GM12878 (cell line): Measurements from ENCODE around the gene FAM111B. TPM values are rescaled to one million over a fixed set of nuclear protein-coding genes. Genes with fewer than 3 reads are reported as not detected.
A peak's percentile ranks its signal among the peaks of the same experiment; 100 is the strongest.
"Not testable (repeated sequence)": the region's sequence is repeated elsewhere in the genome, so short reads cannot be mapped to it uniquely, and the experiment has no call there.

Source experiments
- ATAC-seq: fragments of 200-7000 bp; cut with Tn5 transposase; 3 replicates; pipeline ENCODE4 v1.9.1; 2020; ENCODE audit warnings: mild to moderate bottlenecking, moderate library complexity
- BruUV-seq: library from RNA; stranded (reverse); fragments of 400-500 nt; replicated peaks from 2 replicates; lab custom pipeline; 2021; lab: Mats Ljungman, UMichigan
- CTCF ChIA-PET: fragments of 300-600 bp; sonication (Branson Sonifier 250); formaldehyde crosslinking; extraction: SDS; loops from one replicate; lab custom pipeline; 2021; ENCODE audit warnings: inconsistent platforms; lab: Yijun Ruan, JAX
- POLR2A ChIA-PET: fragments of 350-600 bp; formaldehyde crosslinking; extraction: SDS; loops from one replicate; lab custom pipeline; 2021; ENCODE audit warnings: inconsistent platforms; lab: Charles Lee
- RAD21 ChIA-PET: fragments of 300-600 bp; sonication (Branson Sonifier 250); formaldehyde crosslinking; loops from one replicate; lab custom pipeline; 2023; ENCODE audit warnings: antibody characterized with exemption; ENCODE audit not compliant: unreplicated experiment; lab: Charles Lee
- SMC1A ChIA-PET: fragments of 300-600 bp; sonication (Branson Sonifier 250); formaldehyde crosslinking; loops from one replicate; lab custom pipeline; 2023; ENCODE audit not compliant: unreplicated experiment, uncharacterized antibody; lab: Charles Lee
- DNase-seq: peaks from one replicate; pipeline ENCODE4 v3.0.0-alpha.2; 2011; ENCODE audit warnings: low read depth, low spot score
- FAIRE-seq: peaks from 3 replicates; lab custom pipeline; 2011; peaks lifted over from hg19 to GRCh38; lab: Jason Lieb, UNC
- H2AFZ ChIP-seq: 2 replicates; pipeline ENCODE4 v1.6.0; 2011; ENCODE audit warnings: low read depth, low read length, control low read depth; ENCODE audit not compliant: control insufficient read depth
- H3K27ac ChIP-seq: 2 replicates; pipeline ENCODE4 v1.5.1; 2011; ENCODE audit warnings: control low read depth; ENCODE audit not compliant: control insufficient read depth, insufficient read depth
- H3K27me3 ChIP-seq, 2 experiments: replicated peaks in 1 of 2; 2 replicates each; pipeline versions ENCODE4 v1.6.0 to v1.6.1; 2011; ENCODE audit warnings: low read length in 1 of 2; ENCODE audit not compliant: control insufficient read depth in 2 of 2, insufficient read depth in 2 of 2
- H3K36me3 ChIP-seq, 2 experiments: 2 replicates each; pipeline ENCODE4 v1.5.1; 2011; ENCODE audit warnings: low read length in 1 of 2; ENCODE audit not compliant: control insufficient read depth in 2 of 2, insufficient read depth in 2 of 2
- H3K4me1 ChIP-seq: 2 replicates; pipeline ENCODE4 v1.6.1; 2011; ENCODE audit warnings: mild to moderate bottlenecking, low read length, moderate library complexity, mixed read lengths; ENCODE audit not compliant: control insufficient read depth, insufficient read depth
- H3K4me2 ChIP-seq: 2 replicates; pipeline ENCODE4 v1.6.0; 2011; ENCODE audit warnings: control low read depth; ENCODE audit not compliant: control insufficient read depth, insufficient read depth
- H3K4me3 ChIP-seq: fragments of 200-600 bp; sonication (generic); 2 replicates; pipeline ENCODE4 v1.5.1; 2016
- H3K79me2 ChIP-seq: 2 replicates; pipeline ENCODE4 v1.6.0; 2011; ENCODE audit warnings: low read length; ENCODE audit not compliant: control insufficient read depth, insufficient read depth
- H3K9ac ChIP-seq: 2 replicates; pipeline ENCODE4 v1.8.0; 2011; ENCODE audit warnings: low read length, control low read depth, mixed read lengths; ENCODE audit not compliant: control insufficient read depth, insufficient read depth
- H3K9me3 ChIP-seq: replicated peaks from 3 replicates; pipeline ENCODE4 v1.5.1; 2011; ENCODE audit warnings: mild to moderate bottlenecking, low read length; ENCODE audit not compliant: control insufficient read depth, insufficient read depth
- H4K20me1 ChIP-seq: 2 replicates; pipeline ENCODE4 v1.6.0; 2011; ENCODE audit not compliant: control insufficient read depth, insufficient read depth
- ATF7 ChIP-seq: fragments of 450-650 bp; IDR thresholded peaks from 2 replicates; pipeline ENCODE4 v1.6.1; 2016; ENCODE audit warnings: low read depth, mild to moderate bottlenecking
- CREM ChIP-seq: IDR thresholded peaks from 2 replicates; pipeline ENCODE4 v1.6.1; 2014; ENCODE audit warnings: antibody characterized with exemption, low read depth
- JUNB ChIP-seq: IDR thresholded peaks from 2 replicates; pipeline ENCODE4 v1.6.1; 2016; ENCODE audit warnings: antibody characterized with exemption, mild to moderate bottlenecking
- KDM1A ChIP-seq: fragments of 200-600 bp; sonication (generic); IDR thresholded peaks from 2 replicates; pipeline ENCODE4 v1.6.1; 2016; ENCODE audit warnings: borderline replicate concordance
- MXI1 ChIP-seq: fragments of 150-350 bp; IDR thresholded peaks from 2 replicates; pipeline ENCODE4 v1.6.1; 2011; ENCODE audit warnings: low read depth, mild to moderate bottlenecking, inconsistent platforms, low read length, improper control_type of control experiment
- RUNX3 ChIP-seq: IDR thresholded peaks from 2 replicates; pipeline ENCODE4 v1.6.1; 2012; ENCODE audit warnings: low read length, inconsistent platforms
- WGBS: methylation state at CpG from one replicate; pipeline ENCODE4 v1.1.6; 2016; ENCODE audit warnings: low lambda C conversion rate; ENCODE audit not compliant: insufficient replicate concordance, insufficient coverage; ENCODE audit errors: missing lambda C conversion rate; 5-methylcytosine and 5-hydroxymethylcytosine counted together
- in situ Hi-C: fragments of 300-500 bp; cut with MboI; formaldehyde crosslinking; loops from 9 replicates; pipeline ENCODE4 v1.14.3; 2018; ENCODE audit warnings: mixed read lengths
- intact Hi-C: fragments of 100-400 bp; cut with micrococcal nuclease; formaldehyde crosslinking; loops from one replicate; pipeline ENCODE4 v1.14.2; 2022; ENCODE audit not compliant: unreplicated experiment
- polyA plus RNA-seq, 11 experiments: library from polyadenylated mRNA; depleted of rRNA in 4 of 11; unstranded in 6 of 11; stranded (reverse) in 5 of 11; fragments of >200 nt; fragmentation: Nextera tagmentation in 4 of 11; fragmentation: Illumina TruSeq in 1 of 11; extraction: Ambion mirVana in 4 of 11; extraction: Trizol in 1 of 11; gene quantifications; 1 replicate in 1 of 11; 2 replicates in 10 of 11; pipeline versions ENCODE4 v1.2.1 to v1.2.3, GENCODE V29; 2011 to 2016; ENCODE audit warnings: inconsistent platforms in 2 of 11, missing spikeins in 2 of 11, low read depth in 1 of 11
- total RNA-seq, 4 experiments: library from RNA; depleted of rRNA in 3 of 4; stranded (reverse); fragments of >200 nt in 3 of 4; fragmentation: Illumina TruSeq in 1 of 4; extraction: Trizol in 1 of 4; gene quantifications; 2 replicates each; pipeline versions ENCODE4 v1.2.1 to v1.2.3, GENCODE V29; 2013 to 2021
- TF ChIP-seq, protein P1 (sequence below): fragments of 150-350 bp; IDR thresholded peaks from 2 replicates; pipeline ENCODE4 v1.6.1; 2016; ENCODE audit warnings: low read depth, low read length
- TF ChIP-seq, protein P2 (sequence below): IDR thresholded peaks from 2 replicates; pipeline ENCODE4 v1.6.1; 2012; ENCODE audit warnings: improper control_type of control experiment, low read depth, low read length; ENCODE audit not compliant: insufficient replicate concordance

FAM111B gene
- total and polyA plus RNA-seq, 10 of the 15 experiments (the other 5 are each of a cell fraction or from before 2014, with no cell fraction given): 35.9 to 97.2 (median 62.1) TPM

GRCh38 chr11:59107721-59108120 lies 684 bp downstream of the FAM111B start:
- peaks cover 42% of the 10 kb centered on the region for H3K79me2 ChIP-seq
- peak overlapping the region; percentile 79 for H3K4me3 ChIP-seq
- H3K9me3 ChIP-seq, DNase-seq, H3K4me1 ChIP-seq, H3K36me3 ChIP-seq, H3K27me3 ChIP-seq, BruUV-seq, H4K20me1 ChIP-seq: not testable (repeated sequence)
- peak overlapping the region; percentile 90 for H3K9ac ChIP-seq
- TF ChIP-seq MXI1 (0 out of 2 replicates have a peak, but pooled peaks have one; percentile 18), ATF7 (0 out of 2 replicates have a peak, but pooled peaks have one; percentile 13), CREM (0 out of 2 replicates have a peak, but pooled peaks have one; percentile 11), RUNX3 (peak; percentile 68)
- ChIA-PET RAD21 (interaction anchor here (0.9 to 5.8 kb wide), 6 partner anchors 10 to 49 kb away, joined by 3 to 33 read pairs (median 6); partner anchors contain the start of gene FAM111A), CTCF (interaction anchor here (0.6 to 6.0 kb wide), 11 partner anchors 12 to 540 kb away, joined by 3 to 49 read pairs (median 13); partner anchors contain the start of gene FAM111A), POLR2A (interaction anchor here (0.7 to 4.2 kb wide), 6 partner anchors 10 to 532 kb away, joined by 3 to 20 read pairs (median 6); partner anchors contain the start of genes FAM111A and LPXN), SMC1A (interaction anchor here (0.6 to 5.9 kb wide), 15 partner anchors 10 to 502 kb away, joined by 3 to 32 read pairs (median 4); partner anchors contain the start of gene FAM111A)
- FAIRE-seq (peak; percentile 82), ATAC-seq (peak; percentile 60)
- WGBS: 0% methylated on average over 10 of the region's 10 CpGs
- H2AFZ ChIP-seq: peak overlapping the region; percentile 67
- H3K4me2 ChIP-seq: peak overlapping the region; percentile 92
- in situ Hi-C loops (loop anchor here (5.0 to 10.0 kb wide), 2 partner anchors 35 to 533 kb away; partner anchors contain the start of genes FAM111A, LPXN and ZFP91), intact Hi-C loops (loop anchor here (1.0 to 10.0 kb wide), 5 partner anchors 27 to 529 kb away; partner anchors contain the start of genes FAM111A and ZFP91)
- peak overlapping the region; percentile 89 for H3K27ac ChIP-seq

DNA sequence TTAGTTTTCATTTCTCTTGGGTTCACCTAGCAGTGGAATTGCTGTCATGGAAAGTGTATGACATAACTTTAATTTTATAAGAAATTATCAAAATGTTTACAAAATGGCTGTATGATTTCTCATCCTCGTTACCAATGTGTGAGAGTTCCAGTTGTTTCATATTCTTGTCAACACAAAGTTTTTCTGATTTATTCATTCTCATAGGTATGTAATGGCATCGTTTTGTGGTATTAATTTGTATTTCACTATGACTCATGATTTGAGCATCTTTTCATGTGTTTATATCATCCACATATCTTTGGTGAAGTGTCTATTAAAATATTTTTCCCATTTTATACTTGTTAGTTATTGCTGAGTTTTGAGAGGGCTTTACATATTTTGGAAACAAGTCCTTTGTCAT lies 5.5 kb downstream of the FAM111B start:
- POLR2A ChIA-PET: no interaction called here
- Histone ChIP-seq H3K4me3 (no peak overlapping the region), H3K4me1 (no peaks in the 10 kb centered on the region), H3K79me2 (peaks cover 39% of the 10 kb centered on the region), H4K20me1 (no peaks in the 10 kb centered on the region), H3K9ac (no peak overlapping the region), H3K9me3 (peaks cover 7% of the 10 kb centered on the region), H3K27me3 (no peaks in the 10 kb centered on the region), H2AFZ (no peak overlapping the region), H3K4me2 (no peak overlapping the region), H3K36me3 (peaks cover 11 to 15% of the 10 kb centered on the region in 2 experiments), H3K27ac (no peak overlapping the region)
- CTCF ChIA-PET: no interaction called here
- RAD21 ChIA-PET: no interaction called here
- no peak for ATAC-seq
- DNase-seq: no peak
- SMC1A ChIA-PET: no interaction called here
- BruUV-seq: no TSS peak
- intact Hi-C loops (no loop called here), in situ Hi-C loops (no loop called here)
- WGBS: 48% methylated on average over 2 of the region's 2 CpGs
- no peak for FAIRE-seq
- TF ChIP-seq, protein P1, sequence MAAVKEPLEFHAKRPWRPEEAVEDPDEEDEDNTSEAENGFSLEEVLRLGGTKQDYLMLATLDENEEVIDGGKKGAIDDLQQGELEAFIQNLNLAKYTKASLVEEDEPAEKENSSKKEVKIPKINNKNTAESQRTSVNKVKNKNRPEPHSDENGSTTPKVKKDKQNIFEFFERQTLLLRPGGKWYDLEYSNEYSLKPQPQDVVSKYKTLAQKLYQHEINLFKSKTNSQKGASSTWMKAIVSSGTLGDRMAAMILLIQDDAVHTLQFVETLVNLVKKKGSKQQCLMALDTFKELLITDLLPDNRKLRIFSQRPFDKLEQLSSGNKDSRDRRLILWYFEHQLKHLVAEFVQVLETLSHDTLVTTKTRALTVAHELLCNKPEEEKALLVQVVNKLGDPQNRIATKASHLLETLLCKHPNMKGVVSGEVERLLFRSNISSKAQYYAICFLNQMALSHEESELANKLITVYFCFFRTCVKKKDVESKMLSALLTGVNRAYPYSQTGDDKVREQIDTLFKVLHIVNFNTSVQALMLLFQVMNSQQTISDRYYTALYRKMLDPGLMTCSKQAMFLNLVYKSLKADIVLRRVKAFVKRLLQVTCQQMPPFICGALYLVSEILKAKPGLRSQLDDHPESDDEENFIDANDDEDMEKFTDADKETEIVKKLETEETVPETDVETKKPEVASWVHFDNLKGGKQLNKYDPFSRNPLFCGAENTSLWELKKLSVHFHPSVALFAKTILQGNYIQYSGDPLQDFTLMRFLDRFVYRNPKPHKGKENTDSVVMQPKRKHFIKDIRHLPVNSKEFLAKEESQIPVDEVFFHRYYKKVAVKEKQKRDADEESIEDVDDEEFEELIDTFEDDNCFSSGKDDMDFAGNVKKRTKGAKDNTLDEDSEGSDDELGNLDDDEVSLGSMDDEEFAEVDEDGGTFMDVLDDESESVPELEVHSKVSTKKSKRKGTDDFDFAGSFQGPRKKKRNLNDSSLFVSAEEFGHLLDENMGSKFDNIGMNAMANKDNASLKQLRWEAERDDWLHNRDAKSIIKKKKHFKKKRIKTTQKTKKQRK: no peak
- TF ChIP-seq KDM1A (no peak), JUNB (0 out of 2 replicates have a peak, but pooled peaks have one; percentile 11)
- TF ChIP-seq, protein P2, sequence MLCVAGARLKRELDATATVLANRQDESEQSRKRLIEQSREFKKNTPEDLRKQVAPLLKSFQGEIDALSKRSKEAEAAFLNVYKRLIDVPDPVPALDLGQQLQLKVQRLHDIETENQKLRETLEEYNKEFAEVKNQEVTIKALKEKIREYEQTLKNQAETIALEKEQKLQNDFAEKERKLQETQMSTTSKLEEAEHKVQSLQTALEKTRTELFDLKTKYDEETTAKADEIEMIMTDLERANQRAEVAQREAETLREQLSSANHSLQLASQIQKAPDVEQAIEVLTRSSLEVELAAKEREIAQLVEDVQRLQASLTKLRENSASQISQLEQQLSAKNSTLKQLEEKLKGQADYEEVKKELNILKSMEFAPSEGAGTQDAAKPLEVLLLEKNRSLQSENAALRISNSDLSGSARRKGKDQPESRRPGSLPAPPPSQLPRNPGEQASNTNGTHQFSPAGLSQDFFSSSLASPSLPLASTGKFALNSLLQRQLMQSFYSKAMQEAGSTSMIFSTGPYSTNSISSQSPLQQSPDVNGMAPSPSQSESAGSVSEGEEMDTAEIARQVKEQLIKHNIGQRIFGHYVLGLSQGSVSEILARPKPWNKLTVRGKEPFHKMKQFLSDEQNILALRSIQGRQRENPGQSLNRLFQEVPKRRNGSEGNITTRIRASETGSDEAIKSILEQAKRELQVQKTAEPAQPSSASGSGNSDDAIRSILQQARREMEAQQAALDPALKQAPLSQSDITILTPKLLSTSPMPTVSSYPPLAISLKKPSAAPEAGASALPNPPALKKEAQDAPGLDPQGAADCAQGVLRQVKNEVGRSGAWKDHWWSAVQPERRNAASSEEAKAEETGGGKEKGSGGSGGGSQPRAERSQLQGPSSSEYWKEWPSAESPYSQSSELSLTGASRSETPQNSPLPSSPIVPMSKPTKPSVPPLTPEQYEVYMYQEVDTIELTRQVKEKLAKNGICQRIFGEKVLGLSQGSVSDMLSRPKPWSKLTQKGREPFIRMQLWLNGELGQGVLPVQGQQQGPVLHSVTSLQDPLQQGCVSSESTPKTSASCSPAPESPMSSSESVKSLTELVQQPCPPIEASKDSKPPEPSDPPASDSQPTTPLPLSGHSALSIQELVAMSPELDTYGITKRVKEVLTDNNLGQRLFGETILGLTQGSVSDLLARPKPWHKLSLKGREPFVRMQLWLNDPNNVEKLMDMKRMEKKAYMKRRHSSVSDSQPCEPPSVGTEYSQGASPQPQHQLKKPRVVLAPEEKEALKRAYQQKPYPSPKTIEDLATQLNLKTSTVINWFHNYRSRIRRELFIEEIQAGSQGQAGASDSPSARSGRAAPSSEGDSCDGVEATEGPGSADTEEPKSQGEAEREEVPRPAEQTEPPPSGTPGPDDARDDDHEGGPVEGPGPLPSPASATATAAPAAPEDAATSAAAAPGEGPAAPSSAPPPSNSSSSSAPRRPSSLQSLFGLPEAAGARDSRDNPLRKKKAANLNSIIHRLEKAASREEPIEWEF: no peak
